ENCODE measurements around the gene PINLYP. TPM values are rescaled to one million over a fixed set of nuclear protein-coding genes. Genes with fewer than 3 reads are reported as not detected.

Gene PINLYP
- total and polyA plus RNA-seq, 9 of the 15 experiments (the other 6 are each of a cell fraction or from before 2014, with no cell fraction given), result 1.00 to 6.7 (median 2.2) TPM

GRCh38 chr19:43594710-43595604 lies 19.4 kb downstream of the PINLYP start (continued):
- TF ChIP-seq GTF2E2 (tag; IDR thresholded peaks at IDR 0.05), result 0 out of 2 replicates have a peak, but pooled peaks have one; percentile 16
- TF ChIP-seq, protein P1, sequence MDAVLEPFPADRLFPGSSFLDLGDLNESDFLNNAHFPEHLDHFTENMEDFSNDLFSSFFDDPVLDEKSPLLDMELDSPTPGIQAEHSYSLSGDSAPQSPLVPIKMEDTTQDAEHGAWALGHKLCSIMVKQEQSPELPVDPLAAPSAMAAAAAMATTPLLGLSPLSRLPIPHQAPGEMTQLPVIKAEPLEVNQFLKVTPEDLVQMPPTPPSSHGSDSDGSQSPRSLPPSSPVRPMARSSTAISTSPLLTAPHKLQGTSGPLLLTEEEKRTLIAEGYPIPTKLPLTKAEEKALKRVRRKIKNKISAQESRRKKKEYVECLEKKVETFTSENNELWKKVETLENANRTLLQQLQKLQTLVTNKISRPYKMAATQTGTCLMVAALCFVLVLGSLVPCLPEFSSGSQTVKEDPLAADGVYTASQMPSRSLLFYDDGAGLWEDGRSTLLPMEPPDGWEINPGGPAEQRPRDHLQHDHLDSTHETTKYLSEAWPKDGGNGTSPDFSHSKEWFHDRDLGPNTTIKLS (IDR thresholded peaks at IDR 0.05; ENCODE audit: borderline replicate concordance, low read depth), result no peak
- no peak for TF ChIP-seq ETS2 (tag; IDR thresholded peaks at IDR 0.05; ENCODE audit: borderline replicate concordance, poor library complexity, severe bottlenecking)
- TF ChIP-seq BRF1 (IDR thresholded peaks at IDR 0.05; ENCODE audit: borderline replicate concordance, extremely low read depth, insufficient read length), result no peak
- TF ChIP-seq SRSF7 (optimal IDR thresholded peaks at IDR 0.05; ENCODE audit: low read depth, low read length), result no peak
- TF ChIP-seq MGA (IDR thresholded peaks at IDR 0.05), result 0 out of 2 replicates have a peak, but pooled peaks have one; percentile 4
- no peak for TF ChIP-seq SP1 (CRISPR knock-in tag; IDR thresholded peaks at IDR 0.05)
- TF ChIP-seq TAF1 (IDR thresholded peaks at IDR 0.05; ENCODE audit: control insufficient read depth, extremely low read depth, insufficient read depth, low read length, severe bottlenecking), result peak; percentile 10
- TF ChIP-seq, protein P2, sequence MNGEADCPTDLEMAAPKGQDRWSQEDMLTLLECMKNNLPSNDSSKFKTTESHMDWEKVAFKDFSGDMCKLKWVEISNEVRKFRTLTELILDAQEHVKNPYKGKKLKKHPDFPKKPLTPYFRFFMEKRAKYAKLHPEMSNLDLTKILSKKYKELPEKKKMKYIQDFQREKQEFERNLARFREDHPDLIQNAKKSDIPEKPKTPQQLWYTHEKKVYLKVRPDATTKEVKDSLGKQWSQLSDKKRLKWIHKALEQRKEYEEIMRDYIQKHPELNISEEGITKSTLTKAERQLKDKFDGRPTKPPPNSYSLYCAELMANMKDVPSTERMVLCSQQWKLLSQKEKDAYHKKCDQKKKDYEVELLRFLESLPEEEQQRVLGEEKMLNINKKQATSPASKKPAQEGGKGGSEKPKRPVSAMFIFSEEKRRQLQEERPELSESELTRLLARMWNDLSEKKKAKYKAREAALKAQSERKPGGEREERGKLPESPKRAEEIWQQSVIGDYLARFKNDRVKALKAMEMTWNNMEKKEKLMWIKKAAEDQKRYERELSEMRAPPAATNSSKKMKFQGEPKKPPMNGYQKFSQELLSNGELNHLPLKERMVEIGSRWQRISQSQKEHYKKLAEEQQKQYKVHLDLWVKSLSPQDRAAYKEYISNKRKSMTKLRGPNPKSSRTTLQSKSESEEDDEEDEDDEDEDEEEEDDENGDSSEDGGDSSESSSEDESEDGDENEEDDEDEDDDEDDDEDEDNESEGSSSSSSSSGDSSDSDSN (IDR thresholded peaks at IDR 0.05; ENCODE audit: borderline replicate concordance in 1 of 2, low read depth in 2 of 2, low read length in 2 of 2), result 0 out of 4 replicates have a peak, but pooled peaks have one; percentile 30 to 48

Measured in K562 (cell line).